NCI-H187 treated with DMSO at 0.1 percent for 48 hours (cell line): ENCODE results near the gene SHROOM3.

Experiments
- DNase-seq: peaks from one replicate; lab custom pipeline; 2025; lab: John Stamatoyannopoulos, UW

The SHROOM3 gene

DNA sequence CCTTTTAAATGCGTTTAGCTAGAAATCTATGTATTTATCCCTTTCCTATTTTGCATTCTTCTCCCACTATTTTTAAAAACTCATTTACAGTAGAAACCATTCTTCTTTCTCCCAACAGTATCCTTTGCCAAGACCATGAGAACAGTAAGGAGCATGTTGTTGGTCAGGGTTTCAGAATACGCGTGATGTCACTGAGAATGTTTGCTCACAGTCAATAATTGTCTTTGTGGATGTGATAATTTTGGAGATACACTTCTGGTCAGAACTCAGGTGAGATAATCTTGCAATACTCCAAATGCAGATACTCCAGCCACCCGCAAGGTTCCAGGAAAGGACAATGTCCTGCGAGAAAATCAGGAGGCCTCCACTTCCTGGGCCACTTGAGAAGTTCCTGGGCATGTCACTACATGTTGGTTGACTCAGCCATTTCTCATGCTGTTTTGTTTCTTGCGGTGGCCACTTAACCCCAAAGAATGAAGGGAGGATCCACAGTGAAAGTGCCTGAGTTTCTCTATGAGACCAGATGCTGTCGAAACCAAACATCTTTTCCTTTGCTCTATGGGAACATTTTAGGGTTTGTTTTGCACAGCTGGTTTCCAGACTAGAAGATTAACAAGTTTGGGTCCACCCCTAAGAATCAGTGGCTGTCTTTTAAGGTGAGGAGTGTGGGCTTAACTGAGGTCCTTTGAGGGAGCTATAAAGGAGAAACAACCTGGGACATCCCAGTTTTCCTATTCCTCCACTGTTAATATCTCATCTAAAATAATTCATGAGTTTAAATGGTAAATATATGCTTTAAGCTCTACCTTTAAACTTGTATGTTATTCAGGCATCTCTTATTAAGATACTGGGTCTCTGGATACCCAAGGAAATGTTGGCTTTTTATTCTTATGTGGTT is 346.9 kb downstream of the SHROOM3 start:
- DNase-seq: no peak

DNA sequence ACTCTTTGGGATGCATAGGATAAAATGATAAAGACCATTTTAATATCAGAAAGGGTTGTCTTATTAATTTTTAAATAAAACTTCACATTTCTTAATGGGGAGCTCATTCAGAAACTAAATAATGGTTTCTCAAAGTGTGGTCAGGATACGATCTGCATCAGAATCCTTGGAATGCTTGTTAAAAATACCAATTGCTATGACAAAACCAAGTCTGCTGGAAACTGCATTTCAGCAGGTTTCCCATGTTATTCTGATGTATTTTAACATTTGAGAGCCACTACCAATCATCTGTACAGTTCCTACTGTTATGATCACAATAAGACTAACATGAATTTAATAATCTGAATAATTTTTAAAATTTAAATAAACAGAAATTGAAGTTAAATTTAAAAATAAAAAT is 347.8 kb downstream of the SHROOM3 start:
- no peak for DNase-seq

DNA sequence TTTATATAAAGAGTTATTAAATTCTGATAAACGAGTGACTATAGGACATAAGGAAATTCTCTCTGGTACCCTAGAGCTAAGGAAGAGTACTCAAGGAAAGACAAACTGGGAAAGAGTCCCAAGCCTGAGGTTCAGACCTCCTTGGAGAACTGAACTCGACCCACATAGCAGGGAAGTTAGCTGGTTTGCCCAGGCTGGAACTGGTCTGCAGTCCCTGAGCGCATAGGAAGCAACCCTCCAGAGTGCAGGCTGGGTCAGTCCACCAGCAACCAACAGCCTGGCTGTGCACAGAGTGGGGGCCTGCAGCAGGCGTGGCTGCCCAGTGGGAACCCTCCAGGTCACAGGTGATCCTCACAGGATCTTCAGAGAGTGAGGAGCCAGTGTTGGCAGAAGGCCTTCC is 348.8 kb downstream of the SHROOM3 start:
- DNase-seq: no peak

DNA sequence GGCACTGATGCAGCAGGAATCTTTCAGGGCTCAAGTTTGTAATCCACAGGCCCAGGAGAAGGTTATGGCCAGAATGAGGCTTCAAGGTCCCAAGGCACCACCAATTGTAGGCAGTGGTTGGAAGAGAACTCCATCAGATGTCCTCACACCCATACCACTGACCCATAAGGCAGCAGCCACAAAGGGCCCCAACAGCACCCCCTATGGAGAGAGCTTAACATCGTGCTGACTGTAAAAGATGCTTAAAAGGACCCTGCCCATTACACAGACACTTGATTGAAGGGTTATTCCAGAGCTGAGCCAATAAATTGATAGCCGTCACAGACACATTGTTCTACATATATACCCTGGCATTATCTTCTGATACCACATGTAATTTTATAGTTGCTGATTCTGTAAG is 349.2 kb downstream of the SHROOM3 start:
- DNase-seq: no peak

DNA sequence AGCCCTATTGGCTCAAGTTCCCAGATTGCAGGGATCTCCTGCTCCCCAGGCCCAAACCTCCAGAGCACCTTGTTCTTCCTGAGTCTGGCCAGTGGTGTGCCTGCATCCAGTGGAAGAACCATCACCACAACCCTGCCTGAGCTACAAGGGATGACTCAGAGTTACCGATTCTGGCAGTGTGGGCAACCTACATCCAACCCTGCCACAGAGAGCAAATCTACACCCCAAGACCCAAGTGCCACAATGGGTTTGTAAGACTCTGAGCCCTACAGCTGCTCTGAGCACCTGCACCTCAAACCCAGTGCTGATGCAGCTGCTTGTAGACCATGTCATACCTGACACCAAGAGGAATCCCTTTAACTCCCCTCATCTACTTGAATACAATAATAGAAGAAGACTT is 352.9 kb downstream of the SHROOM3 start:
- DNase-seq: no peak

DNA sequence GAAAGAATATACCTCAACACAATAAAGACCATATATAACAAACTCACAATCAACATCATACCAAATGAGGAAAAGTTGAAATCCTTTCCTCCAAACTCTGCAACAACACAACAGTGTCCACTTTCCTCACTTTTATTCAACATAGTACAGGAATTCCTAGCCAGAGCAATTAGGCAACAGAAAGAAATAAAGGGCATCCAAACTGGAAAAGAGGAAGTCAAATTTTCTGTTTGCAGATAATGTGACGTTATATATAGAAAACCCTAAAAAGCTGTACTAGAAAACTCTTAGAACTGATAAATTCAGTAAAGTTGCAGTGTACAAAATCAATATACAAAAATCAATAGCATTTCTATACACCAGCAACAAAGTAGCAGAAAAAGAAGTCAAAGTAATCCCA is 355.3 kb downstream of the SHROOM3 start:
- no peak for DNase-seq

DNA sequence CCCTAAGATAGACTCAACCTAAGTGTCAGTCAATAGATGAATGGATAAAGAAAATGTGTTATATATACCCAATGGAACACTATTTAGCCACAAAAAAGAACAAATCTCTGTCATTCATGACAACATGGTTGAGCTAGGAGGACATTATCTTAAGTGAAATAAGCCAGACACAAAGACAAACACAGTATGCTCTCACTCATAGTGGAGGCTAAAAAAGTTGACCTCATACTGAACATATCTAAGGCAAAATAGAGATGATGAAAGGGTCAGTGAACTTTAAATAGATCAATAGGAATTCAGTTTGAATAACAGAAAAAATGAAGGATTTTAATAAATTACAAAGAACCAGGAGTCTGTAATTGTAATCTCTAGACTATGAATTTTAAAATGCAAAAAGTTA is 356.4 kb downstream of the SHROOM3 start:
- no peak for DNase-seq

DNA sequence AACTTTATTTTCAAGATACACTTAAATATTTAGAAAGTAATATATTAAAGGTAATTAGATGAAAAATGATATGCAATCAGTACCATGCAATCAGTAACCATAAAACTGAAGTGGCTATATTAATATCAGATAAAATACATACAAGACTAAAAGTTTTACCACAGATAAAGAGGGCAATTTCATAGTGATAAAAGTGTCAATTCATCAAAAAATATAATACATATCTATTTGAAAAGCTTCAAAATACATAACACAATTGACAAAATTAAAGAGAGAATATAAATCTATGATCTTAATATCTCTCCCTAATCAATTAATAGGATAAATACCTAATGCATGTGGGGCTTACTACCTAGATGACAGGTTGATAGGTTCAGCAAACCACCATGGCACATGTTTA is 357.4 kb downstream of the SHROOM3 start:
- no peak for DNase-seq

DNA sequence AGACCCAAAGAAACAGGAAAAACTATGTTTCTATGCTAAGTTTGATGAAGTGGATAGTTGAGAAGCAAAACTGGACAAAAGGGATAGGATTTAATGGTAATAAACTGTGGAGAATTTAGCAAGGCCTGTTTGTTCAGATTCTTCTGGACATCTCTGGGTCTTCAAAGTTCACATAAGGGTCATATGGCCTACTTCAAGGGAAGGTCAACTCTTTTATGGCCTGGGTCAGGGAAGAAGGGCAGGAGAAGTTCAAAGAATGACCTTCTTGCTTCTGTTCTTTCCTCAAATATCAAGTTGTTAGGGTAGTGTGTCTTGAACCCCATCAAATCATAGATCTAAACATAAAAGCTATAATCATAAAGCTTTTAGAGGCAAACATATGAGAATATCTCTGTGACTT is 360.2 kb downstream of the SHROOM3 start:
- DNase-seq: no peak

DNA sequence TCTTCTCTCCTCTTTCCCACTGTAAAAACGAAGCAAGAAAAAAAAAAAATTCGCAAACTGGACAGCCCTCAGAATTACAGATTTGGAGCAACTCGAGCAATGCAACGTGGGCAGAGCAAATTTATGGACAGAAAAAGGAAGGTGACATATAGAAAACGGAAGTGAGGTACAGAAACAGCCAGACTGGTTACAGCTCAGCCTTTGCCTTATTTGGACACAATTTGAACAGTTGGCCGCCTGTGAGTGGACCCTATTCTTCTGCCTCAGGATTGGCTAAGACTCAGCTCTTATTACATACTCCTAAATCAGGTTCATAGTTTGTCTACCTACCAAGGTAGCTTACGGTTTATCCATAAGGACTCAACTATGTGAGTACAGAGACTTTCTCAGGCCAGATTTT is 364.1 kb downstream of the SHROOM3 start:
- DNase-seq: no peak

DNA sequence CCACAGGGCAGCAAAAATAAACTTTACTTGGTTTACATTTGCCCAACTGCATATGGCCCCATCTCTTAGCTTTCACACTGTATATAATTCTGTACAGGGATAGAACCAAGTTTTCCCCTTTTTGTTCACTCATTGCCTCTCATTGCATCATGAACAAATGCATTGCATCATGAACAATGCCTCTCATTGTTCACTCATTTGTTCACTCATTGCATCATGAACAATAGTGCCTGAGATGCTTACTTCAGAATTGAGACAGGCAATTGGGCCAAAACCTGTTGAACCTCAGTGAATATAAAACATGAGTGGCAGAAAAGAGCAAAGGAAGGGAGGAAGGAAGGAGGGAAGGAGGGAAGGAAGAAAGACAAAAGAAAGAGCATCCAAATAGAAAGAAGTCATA is 364.7 kb downstream of the SHROOM3 start:
- DNase-seq: no peak

DNA sequence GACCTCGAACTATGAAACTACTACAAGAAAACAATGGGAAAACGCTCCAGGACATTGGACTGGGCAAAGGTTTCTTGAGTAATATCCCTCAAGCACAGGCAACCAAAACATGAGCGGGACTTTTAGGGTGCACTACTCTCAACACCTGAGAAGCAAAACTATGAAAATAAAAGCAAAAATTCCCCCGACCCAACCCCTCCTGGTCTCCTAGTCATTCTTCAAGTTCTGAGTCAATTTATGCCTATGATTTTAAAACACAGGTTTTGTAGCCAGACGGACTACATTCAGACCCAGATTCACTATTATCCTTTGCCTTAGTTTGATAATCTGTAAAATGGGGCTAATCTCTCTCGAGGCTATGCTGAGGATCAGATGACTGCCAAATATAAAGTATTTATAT is 365.9 kb downstream of the SHROOM3 start:
- DNase-seq: no peak

DNA sequence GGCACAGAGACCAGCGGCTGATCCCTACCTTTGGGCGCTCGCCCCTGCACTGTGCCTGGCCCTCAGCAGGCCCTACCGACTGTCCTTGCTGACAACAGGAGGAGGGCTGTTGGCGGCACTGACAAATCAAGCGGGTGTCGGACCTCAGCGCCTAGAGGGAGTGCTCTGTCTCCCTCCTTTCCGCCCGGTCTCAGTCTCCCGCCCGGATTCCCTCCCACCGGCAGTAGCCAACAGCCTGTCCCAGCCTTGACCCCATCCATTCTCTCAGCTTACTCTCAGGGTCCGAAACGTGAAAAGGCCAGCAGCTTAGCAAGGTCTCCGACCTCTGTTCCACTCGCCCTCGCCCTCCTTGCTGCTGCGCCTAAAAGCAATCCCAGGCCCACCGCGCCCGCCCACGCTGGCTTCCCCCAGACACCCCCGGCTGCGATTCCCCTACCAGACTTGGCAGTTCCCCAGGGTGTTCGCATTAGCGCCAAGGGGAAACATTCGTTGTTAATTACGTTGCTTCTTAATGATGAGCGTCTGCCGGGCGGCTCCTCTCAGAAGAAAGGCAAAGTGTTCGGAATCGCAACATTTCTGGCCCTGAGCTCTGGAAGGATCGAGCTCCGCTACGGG is 366.7 kb downstream of the SHROOM3 start:
- DNase-seq: no peak

DNA sequence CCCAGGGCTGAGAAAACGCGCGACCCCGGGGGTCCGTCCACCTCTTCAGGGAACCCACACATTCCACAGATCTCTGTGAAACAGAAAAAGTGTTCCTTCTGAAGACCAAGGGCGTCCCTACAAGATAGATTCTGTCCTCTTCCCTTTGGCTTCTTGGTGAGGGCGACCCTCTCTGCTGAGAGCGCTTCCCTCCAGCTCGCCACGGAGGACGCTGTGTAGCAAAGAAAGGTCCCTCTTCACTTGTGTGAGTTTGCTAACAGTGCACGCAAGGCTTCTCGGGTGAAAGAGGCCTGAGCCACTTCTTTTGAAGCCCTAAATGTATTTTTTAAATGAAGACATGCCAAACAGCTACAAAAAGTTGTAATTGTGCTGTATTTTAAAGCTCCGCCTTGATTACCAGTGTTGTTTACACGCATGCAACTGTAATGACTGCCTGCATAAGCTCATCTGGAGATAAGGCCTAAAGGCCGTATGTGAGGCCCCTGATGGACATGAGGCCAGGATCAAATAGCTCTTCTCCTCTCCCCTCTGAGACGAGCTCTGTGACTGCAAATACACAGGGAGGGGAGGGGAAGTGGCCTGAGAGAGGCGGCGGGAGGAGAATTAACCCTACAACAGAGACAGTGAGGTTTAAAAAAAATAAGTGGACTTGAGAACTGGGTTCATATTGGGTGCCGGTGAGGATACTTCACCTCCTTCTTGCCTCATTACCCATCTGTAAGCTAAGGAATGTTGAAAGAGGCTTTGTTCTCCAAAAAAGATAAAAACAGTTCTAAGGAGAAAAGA is 367.4 kb downstream of the SHROOM3 start:
- DNase-seq: no peak

DNA sequence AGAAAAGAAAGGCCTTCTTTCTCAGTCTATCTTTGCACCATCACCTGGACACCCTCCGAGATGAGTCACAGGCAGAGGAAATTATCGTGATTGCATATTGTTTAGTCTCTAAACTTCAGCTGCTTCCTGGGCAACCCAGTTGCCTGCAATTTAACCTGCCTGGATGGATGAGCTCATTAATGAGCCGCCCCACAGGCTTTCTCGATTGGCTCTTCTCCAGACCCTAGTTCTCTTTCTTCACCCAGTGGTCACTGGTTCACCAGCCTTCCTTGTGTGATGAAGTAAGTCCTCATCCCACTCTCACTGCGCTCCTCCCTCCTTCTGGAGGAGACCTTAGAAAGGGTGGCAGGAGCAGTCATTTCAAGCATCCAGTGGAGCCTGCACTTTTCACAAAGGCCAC is 368.5 kb downstream of the SHROOM3 start:
- DNase-seq: no peak

DNA sequence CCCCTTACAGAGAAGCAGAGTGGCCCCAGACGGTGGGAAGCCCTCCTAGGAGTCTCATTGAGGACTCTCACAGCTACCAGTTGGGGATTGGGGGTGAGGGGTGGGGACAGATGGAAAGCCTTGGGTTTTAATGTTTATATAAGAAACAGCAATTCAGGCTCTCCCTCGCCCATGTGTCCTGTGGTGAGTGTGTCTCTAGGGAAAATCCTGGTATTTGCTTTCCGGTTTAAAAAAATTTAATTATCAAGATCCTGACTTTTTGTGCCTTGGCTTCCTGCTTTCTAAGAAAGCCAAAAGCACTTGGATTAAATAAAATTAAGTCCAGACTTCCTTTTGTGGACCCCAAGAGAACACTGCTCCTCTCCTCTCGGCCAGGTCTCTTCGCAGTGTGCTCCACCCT is 369.1 kb downstream of the SHROOM3 start:
- no peak for DNase-seq

DNA sequence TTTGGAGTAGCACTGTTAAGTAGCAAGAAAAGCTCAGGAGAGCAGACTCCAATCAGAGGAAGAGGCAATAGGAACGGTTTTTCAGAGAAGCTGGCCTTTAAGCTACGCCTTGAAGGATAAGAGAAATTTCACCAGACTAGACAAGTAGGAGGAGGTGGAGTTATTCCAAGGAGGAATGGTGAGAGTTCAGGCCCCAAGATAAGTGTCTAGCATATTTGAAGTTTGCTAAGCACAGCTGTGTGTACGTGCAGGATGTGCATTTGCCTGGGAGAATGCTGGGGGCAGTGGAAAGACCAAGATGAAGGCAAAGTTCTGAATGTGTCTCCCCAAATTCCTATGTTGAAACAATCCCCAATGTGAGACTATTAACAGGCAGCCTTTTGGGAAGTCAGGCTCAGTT is 371.3 kb downstream of the SHROOM3 start:
- no peak for DNase-seq

DNA sequence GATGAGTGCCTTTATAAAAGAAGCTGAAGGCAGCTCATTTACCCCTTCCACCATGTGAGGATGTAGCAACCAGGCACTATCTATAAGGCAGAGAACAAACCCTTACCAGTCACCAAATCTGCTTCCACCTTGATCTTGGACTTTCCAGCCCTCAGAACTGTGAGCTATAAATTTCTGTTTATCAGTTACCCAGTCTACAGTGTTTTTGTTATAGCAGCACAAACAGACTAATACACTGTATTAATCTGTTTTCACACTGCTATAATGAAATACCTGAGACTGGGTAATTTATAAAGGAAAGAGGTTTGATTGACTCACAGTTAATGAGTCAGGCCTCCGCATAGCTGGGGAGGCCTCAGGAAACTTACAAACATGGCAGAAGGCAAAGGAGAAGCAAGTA is 371.7 kb downstream of the SHROOM3 start:
- no peak for DNase-seq

DNA sequence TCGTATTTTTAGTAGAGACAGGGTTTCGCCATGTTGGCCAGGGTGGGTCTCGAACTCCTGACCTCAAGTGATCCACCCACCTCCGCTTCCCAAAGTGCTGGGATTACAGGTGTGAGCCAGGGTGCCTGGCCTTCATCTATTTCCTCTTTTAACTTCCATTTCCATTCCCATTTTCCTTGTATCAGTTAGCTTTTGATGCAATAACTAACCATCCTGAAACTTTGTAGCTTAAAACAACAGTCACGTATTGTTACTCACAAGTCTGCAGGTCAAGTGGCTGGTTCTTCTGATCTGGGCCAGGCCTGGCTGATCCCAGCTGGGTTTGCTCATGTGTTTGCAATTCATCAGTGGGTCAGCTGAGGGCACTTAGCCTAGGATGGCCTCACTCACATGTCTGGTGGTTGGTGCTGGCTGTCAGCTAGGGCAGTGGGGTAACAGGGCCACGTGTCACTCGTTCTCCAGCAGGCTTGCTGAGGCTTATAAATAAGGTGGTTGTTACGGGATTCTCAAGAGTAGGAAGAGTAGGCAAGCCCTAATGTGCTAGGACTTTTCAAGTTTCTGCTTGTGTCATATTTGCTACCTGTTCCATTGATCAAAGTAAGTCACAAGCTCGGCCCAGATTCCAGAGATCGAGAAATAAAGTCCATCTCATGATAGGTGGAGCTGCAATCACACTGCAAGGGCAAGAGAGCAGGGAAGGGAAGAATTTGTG is 374.7 kb downstream of the SHROOM3 start:
- DNase-seq: no peak

DNA sequence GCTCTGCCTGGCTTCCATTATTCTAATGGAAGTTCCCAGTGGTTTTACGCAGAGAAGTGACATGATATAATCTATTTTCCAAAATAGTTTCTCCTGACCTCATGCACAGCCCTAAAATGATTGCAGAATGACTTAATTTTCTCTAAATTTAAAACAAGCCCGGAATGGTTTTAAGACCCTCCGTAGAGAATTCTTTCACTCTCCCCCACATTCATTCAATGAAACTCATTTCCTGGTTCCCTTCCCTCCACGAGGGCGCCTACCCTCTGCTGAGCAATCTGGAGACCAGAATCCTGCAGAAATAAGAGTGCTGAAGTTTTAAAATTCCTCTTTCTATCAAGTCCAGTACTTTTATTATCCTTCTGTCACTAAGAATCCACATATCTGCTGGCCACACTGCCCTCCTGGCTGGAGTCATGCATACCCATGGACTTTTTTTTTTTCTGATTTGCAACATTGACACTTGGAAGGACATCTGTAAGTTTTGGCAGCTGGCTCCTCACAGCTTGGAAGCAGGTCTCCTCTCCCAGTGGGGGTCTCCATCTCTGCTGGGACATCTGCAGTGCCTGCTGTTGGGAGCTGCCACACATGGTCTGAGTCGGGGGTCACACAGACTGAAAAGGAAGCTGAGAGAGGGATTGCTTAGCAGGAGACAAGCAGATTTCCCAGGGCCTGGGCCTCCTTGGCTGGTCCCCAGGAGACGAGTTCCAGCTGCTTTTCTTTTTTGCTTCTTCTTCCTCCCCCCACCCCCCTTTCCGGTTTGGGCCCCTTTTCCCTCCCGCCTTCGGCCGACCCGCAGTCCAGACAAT is 376.8 kb downstream of the SHROOM3 start:
- no peak for DNase-seq

DNA sequence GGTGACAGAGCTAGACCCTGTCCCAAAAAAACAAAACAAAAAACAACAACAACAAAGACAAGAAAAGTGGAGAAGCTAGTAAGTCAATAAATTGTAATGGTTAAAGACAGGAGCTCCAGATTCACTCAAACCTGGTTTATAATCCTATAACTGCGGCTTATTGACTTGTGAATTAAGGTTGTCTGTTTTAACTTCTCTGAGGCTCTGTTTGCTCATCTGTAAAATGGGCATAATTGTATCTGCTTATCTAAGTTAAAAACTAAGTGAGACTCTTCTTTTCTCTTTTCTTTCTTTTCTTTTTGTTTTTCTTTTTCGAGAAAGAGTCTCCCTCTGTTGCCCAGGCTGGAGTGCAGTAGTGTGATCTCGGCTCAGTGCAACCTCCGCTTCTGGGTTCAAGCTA is 378.0 kb downstream of the SHROOM3 start:
- no peak for DNase-seq

DNA sequence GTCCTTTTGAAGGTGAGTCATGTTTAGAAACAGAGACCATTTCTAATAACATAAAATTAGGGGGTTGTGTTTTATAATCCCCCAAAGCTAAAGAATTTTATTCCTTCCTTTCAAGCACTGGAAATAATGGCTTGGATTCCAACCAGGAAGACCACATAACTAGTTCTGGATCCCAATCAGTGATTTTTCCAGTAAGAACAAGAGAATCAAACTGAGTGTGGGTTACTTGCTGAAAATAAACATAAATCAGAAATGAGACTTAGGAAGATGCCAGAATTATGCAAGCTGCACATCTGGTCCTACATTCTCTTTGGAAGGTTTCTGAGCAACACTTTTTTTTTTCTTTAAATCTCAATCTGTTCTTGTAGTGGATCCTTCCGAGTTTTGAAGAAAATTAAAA is 386.6 kb downstream of the SHROOM3 start:
- no peak for DNase-seq
